HCT116 (cell line): Measurements from ENCODE around the gene TCF7L2. TPM values are rescaled to one million over a fixed set of nuclear protein-coding genes. Genes with fewer than 3 reads are reported as not detected.

Source experiments
- ATAC-seq: fragments of 200-7000 bp; cut with Tn5 transposase; 2 replicates; pipeline ENCODE4 v1.9.1; 2020; ENCODE audit warnings: mild to moderate bottlenecking, moderate library complexity
- BruUV-seq: library from RNA; stranded (reverse); fragments of 400-500 nt; replicated peaks from 2 replicates; lab custom pipeline; 2021; lab: Mats Ljungman, UMichigan
- CTCF ChIA-PET: fragments of 300-600 bp; sonication (Branson Sonifier 250); formaldehyde crosslinking; loops from one replicate; lab custom pipeline; 2021; ENCODE audit warnings: antibody characterized with exemption; lab: Charles Lee
- POLR2A ChIA-PET: fragments of 300-600, 350-600 bp; sonication (Branson Sonifier 250); formaldehyde crosslinking; loops from one replicate; lab custom pipeline; 2021; ENCODE audit warnings: antibody characterized with exemption; lab: Charles Lee
- RAD21 ChIA-PET, 2 experiments: fragments of 300-600 bp; sonication (Branson Sonifier 250); formaldehyde crosslinking; loops; one replicate each; lab custom pipeline; 2023; ENCODE audit warnings: low total read pairs in 2 of 2; ENCODE audit not compliant: uncharacterized antibody in 2 of 2, unreplicated experiment in 2 of 2, low non-redundant PET in 1 of 2; lab: Charles Lee
- DNase-seq: peaks from one replicate; pipeline ENCODE4 v3.0.0-alpha.2; 2010; ENCODE audit warnings: low read depth, low spot score
- H2AFZ ChIP-seq: fragments of 200-600 bp; shearing (Covaris generic), sonication (generic); 2 replicates; pipeline ENCODE4 v1.6.1; 2017; ENCODE audit warnings: low read depth, mixed run types, mixed read lengths, antibody characterized with exemption, low read length; ENCODE audit not compliant: poor library complexity, severe bottlenecking
- H3K27ac ChIP-seq: 2 replicates; pipeline ENCODE4 v1.5.1; 2012; ENCODE audit warnings: low read depth, low read length
- H3K27me3 ChIP-seq: fragments of 200-600 bp; sonication (generic); 2 replicates; pipeline ENCODE4 v1.6.1; 2016; ENCODE audit warnings: mixed run types, low read length, mixed read lengths; ENCODE audit not compliant: insufficient read depth
- H3K36me3 ChIP-seq, 2 experiments: fragments of 200-500 bp in 1 of 2; fragments of 200-600 bp in 1 of 2; sonication (Bioruptor generic) in 1 of 2; sonication (generic) in 1 of 2; 2 replicates each; pipeline versions ENCODE4 v1.5.1 to v1.6.1; 2014 to 2016; ENCODE audit warnings: low read length in 2 of 2, inconsistent platforms in 1 of 2, mixed read lengths in 1 of 2, mixed run types in 1 of 2; ENCODE audit not compliant: insufficient read depth in 2 of 2, control insufficient read depth in 1 of 2
- H3K4me1 ChIP-seq, 2 experiments: fragments of 200-600 bp in 1 of 2; sonication (generic) in 1 of 2; 2 replicates each; pipeline versions ENCODE4 v1.5.1 to v1.6.1; 2012 to 2017; ENCODE audit warnings: low read length in 2 of 2, inconsistent platforms in 1 of 2, mild to moderate bottlenecking in 1 of 2, mixed read lengths in 1 of 2, mixed run types in 1 of 2, moderate library complexity in 1 of 2; ENCODE audit not compliant: insufficient read depth in 2 of 2, control insufficient read depth in 1 of 2
- H3K4me2 ChIP-seq: fragments of 200-600 bp; sonication (generic); 2 replicates; pipeline ENCODE4 v1.6.1; 2017; ENCODE audit warnings: mixed run types, low read length, mixed read lengths
- H3K4me3 ChIP-seq, 2 experiments: fragments of 200-600 bp in 1 of 2; sonication (generic) in 1 of 2; replicated peaks in 1 of 2; 2 replicates each; pipeline ENCODE4 v1.5.1; 2011 to 2016; ENCODE audit warnings: low read length in 2 of 2, control low read depth in 1 of 2, low read depth in 1 of 2, mild to moderate bottlenecking in 1 of 2, mixed read lengths in 1 of 2, mixed run types in 1 of 2
- H3K79me2 ChIP-seq: fragments of 200-600 bp; sonication (generic); 2 replicates; pipeline ENCODE4 v1.6.1; 2017; ENCODE audit warnings: mild to moderate bottlenecking, mixed run types, low read length, moderate library complexity, mixed read lengths; ENCODE audit not compliant: insufficient read depth
- H3K9ac ChIP-seq: fragments of 200-600 bp; sonication (generic); 2 replicates; pipeline ENCODE4 v1.6.1; 2016; ENCODE audit warnings: low read length, mixed read lengths
- H3K9me2 ChIP-seq: fragments of 200-600 bp; sonication (generic), shearing (Covaris generic); 2 replicates; pipeline ENCODE4 v1.6.1; 2017; ENCODE audit warnings: mixed run types, mild to moderate bottlenecking, moderate library complexity; ENCODE audit not compliant: insufficient read depth
- H3K9me3 ChIP-seq, 2 experiments: fragments of 200-500 bp in 1 of 2; fragments of 200-600 bp in 1 of 2; sonication (Bioruptor generic) in 1 of 2; sonication (generic) in 1 of 2; 2 replicates each; pipeline ENCODE4 v1.6.1; 2014 to 2017; ENCODE audit warnings: low read length in 2 of 2, mixed read lengths in 2 of 2, inconsistent platforms in 1 of 2, low read depth in 1 of 2, mild to moderate bottlenecking in 1 of 2, mixed run types in 1 of 2, moderate library complexity in 1 of 2; ENCODE audit not compliant: control insufficient read depth in 1 of 2, insufficient read depth in 1 of 2
- H4K20me1 ChIP-seq: fragments of 200-600 bp; sonication (generic), shearing (Covaris generic); 2 replicates; pipeline ENCODE4 v1.6.1; 2017; ENCODE audit warnings: mixed run types, mild to moderate bottlenecking, moderate library complexity; ENCODE audit not compliant: insufficient read depth
- CBX3 ChIP-seq: IDR thresholded peaks from 2 replicates; pipeline ENCODE4 v1.6.1; 2012; ENCODE audit warnings: low read depth
- CEBPB ChIP-seq: IDR thresholded peaks from 2 replicates; pipeline ENCODE4 v1.6.1; 2012; ENCODE audit warnings: low read depth
- EGR1 ChIP-seq: IDR thresholded peaks from 2 replicates; pipeline ENCODE4 v1.6.1; 2012; ENCODE audit warnings: low read depth
- ELF1 ChIP-seq: IDR thresholded peaks from 2 replicates; pipeline ENCODE4 v1.6.1; 2012; ENCODE audit warnings: low read depth, borderline replicate concordance
- FOSL1 ChIP-seq: IDR thresholded peaks from 2 replicates; pipeline ENCODE4 v1.6.1; 2012; ENCODE audit warnings: low read depth
- JUND ChIP-seq: IDR thresholded peaks from 2 replicates; pipeline ENCODE4 v1.6.1; 2012
- MAX ChIP-seq: IDR thresholded peaks from 2 replicates; pipeline ENCODE4 v1.6.1; 2012
- POLR2AphosphoS5 ChIP-seq: IDR thresholded peaks from 2 replicates; pipeline ENCODE4 v1.6.1; 2011; ENCODE audit warnings: mild to moderate bottlenecking, low read depth, low read length, moderate library complexity
- SP1 ChIP-seq: IDR thresholded peaks from 2 replicates; pipeline ENCODE4 v1.6.1; 2012; ENCODE audit warnings: low read depth
- SRF ChIP-seq: IDR thresholded peaks from 2 replicates; pipeline ENCODE4 v1.6.1; 2012; ENCODE audit warnings: low read depth
- ZBTB33 ChIP-seq: IDR thresholded peaks from 2 replicates; pipeline ENCODE4 v1.6.1; 2011; ENCODE audit warnings: mild to moderate bottlenecking, low read length, moderate library complexity; ENCODE audit not compliant: insufficient replicate concordance; ENCODE audit errors: extremely low read depth
- ZFX ChIP-seq: fragments of 450-650 bp; IDR thresholded peaks from 2 replicates; pipeline ENCODE4 v1.6.1; 2017
- ZNF274 ChIP-seq: fragments of 200-500 bp; sonication (Bioruptor generic); IDR thresholded peaks from 2 replicates; pipeline ENCODE4 v1.6.1; 2014; ENCODE audit warnings: mild to moderate bottlenecking, low read depth, low read length, inconsistent platforms
- intact Hi-C: fragments of 100-400 bp; cut with micrococcal nuclease; formaldehyde crosslinking; loops from 2 replicates; pipeline ENCODE4 v1.10.0; 2022
- total RNA-seq: library from RNA; stranded (reverse); gene quantifications from one replicate; pipeline ENCODE4 v1.2.1, GENCODE V29; 2021; ENCODE audit not compliant: unreplicated experiment
- TF ChIP-seq, protein P1 (sequence below): IDR thresholded peaks from 2 replicates; pipeline ENCODE4 v1.6.1; 2012; ENCODE audit warnings: low read depth

The TCF7L2 gene
- total RNA-seq, 1 experiment from 2014 or later, result 164 TPM

DNA sequence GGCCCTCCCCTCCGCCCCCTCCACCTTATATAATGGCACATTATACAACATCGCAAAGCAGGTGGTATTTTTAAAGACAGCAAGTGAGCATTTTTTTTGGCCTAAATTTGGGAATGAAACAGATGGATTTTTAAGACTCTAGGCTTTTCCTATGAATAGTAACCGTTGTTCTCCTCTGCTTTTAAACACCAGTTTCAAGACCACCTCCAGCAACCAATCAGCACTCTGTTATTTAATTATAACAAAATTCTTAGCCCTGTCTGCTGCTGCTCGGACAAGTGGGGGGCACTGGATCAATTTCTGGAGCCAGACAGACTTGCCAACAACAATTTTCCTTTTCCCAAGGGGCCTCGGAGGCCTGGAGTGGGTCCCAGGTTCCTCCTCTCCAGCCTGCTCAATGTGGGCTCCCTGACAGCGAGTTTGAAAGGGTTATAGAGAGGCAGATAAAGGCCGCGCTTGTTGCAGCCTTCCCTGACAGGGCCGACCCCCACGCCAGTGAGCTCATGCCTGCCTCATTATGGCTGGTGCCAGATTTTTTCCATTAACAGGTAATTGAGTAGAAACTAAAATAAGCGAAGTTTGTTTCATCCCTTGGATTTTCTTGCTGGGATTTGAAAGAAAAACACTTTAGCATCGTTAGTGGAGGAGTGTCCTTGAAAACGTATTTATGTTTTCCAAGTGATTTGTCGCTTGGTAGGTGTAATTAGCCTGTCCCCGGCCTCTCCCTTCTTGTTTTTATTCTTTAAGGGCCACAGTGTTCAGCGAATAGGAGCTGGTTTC lies 227.3 kb downstream of the TCF7L2 start:
- Histone ChIP-seq H3K4me3 (no peak overlapping the region), H3K27ac (no peak overlapping the region), H3K79me2 (no peaks in the 10 kb centered on the region), H3K36me3 (no peaks in the 10 kb centered on the region), H3K9me2 (no peaks in the 10 kb centered on the region), H3K27me3 (no peaks in the 10 kb centered on the region)
- no peak for DNase-seq
- ChIA-PET CTCF (no interaction called here), RAD21 (no interaction called here), POLR2A (no interaction called here)
- TF ChIP-seq ZNF274 (no peak), ZBTB33 (no peak), ELF1 (no peak), JUND (no peak), CEBPB (no peak), SP1 (no peak), MAX (no peak), ZFX (no peak), FOSL1 (no peak), SRF (no peak), CBX3 (no peak), POLR2AphosphoS5 (no peak), EGR1 (no peak)
- TF ChIP-seq, protein P1, sequence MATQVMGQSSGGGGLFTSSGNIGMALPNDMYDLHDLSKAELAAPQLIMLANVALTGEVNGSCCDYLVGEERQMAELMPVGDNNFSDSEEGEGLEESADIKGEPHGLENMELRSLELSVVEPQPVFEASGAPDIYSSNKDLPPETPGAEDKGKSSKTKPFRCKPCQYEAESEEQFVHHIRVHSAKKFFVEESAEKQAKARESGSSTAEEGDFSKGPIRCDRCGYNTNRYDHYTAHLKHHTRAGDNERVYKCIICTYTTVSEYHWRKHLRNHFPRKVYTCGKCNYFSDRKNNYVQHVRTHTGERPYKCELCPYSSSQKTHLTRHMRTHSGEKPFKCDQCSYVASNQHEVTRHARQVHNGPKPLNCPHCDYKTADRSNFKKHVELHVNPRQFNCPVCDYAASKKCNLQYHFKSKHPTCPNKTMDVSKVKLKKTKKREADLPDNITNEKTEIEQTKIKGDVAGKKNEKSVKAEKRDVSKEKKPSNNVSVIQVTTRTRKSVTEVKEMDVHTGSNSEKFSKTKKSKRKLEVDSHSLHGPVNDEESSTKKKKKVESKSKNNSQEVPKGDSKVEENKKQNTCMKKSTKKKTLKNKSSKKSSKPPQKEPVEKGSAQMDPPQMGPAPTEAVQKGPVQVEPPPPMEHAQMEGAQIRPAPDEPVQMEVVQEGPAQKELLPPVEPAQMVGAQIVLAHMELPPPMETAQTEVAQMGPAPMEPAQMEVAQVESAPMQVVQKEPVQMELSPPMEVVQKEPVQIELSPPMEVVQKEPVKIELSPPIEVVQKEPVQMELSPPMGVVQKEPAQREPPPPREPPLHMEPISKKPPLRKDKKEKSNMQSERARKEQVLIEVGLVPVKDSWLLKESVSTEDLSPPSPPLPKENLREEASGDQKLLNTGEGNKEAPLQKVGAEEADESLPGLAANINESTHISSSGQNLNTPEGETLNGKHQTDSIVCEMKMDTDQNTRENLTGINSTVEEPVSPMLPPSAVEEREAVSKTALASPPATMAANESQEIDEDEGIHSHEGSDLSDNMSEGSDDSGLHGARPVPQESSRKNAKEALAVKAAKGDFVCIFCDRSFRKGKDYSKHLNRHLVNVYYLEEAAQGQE, result no peak
- TF ChIP-seq, all 23 proteins: peak for 0
- intact Hi-C loops, result no loop called here
- Histone ChIP-seq H4K20me1 (no peaks in the 10 kb centered on the region), H2AFZ (no peak overlapping the region), H3K4me1 (no peaks in the 10 kb centered on the region), H3K4me2 (no peak overlapping the region), H3K9me3 (no peaks in the 10 kb centered on the region), H3K9ac (no peak overlapping the region)
- no peak for ATAC-seq
- no TSS peak for BruUV-seq
